LNCaP clone FGC (cell line): ENCODE data around the gene SCAND1.

Experiments
- DNase-seq: peaks from one replicate; pipeline ENCODE4 v3.0.0-alpha.2; 2011; ENCODE audit warnings: low read depth
- H3K4me3 ChIP-seq: 2 replicates; pipeline ENCODE4 v1.5.1; 2011; ENCODE audit warnings: mild to moderate bottlenecking, low read depth, low read length, control low read depth
- CTCF ChIP-seq: IDR thresholded peaks from 2 replicates; pipeline ENCODE4 v1.5.1; 2012; ENCODE audit warnings: mild to moderate bottlenecking; ENCODE audit not compliant: control insufficient read depth, insufficient read depth; ENCODE audit errors: extremely low read depth

Gene SCAND1

DNA sequence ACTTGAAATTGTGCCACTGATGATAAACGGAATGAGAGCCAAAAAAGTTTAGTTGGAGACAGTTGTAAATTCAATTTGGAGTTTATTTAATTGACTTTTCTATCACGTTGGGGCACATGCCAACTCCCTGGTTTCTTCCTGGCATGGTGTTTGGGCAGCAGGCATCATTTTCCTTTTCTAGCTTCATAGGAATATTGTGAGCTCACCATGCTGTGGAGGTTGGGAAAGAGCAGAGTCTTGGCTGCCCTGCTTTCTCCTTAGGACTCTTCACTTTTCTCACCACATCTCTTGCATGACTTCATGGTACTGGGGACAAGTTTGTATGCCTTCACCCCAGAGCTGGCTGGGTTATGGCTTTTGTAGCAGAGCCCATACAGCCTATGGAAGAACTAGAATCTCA is 6.4 kb downstream of the SCAND1 start:
- TF ChIP-seq CTCF = no peak
- H3K4me3 ChIP-seq = no peak overlapping the region
- DNase-seq = no peak

DNA sequence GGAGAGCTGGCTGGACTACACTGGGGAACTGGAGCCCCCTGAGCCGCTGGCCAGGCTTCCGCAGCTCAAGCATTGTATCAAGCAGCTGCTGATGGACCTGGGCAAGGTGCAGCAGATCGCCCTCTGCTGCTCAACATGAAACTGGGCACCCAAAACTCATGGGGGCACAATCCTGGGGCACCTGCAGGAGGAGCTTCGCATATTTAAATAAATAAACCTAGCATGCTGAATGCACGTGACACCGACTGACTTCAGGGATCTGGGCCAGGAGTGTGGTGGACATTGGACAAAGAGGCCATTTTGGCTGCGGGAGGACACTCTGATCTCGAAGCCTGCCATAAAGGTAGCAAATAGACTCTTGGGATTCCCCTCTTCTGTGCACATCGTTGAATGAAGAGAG is 6.8 kb downstream of the SCAND1 start:
- no peak overlapping the region for H3K4me3 ChIP-seq
- TF ChIP-seq CTCF = peak; percentile 44
- no peak for DNase-seq

DNA sequence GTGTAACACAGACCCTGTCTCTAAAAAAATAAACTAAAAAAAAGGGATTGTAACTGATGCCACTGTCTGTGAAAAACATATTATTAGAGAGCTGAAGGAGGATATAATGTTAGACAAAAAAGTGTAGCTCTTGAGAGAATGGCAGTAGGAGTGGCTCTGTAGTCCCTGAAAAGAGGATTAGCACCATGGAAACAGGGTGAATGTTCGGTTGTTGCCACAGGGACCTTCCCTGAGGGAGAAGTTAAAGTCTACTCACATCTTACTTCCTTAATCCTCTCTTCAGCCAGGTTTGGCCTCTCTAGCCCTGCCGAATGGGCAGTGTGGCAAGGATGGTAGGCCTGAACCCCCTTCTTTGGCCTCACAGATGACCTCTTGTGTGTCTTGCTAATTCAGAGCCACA is 12.1 kb downstream of the SCAND1 start:
- H3K4me3 ChIP-seq = no peak overlapping the region
- TF ChIP-seq CTCF = no peak
- DNase-seq = no peak

GRCh38 chr20:35941620-35942019 is 12.7 kb downstream of the SCAND1 start:
- no peak for DNase-seq
- no peak for TF ChIP-seq CTCF
- H3K4me3 ChIP-seq = no peak overlapping the region

DNA sequence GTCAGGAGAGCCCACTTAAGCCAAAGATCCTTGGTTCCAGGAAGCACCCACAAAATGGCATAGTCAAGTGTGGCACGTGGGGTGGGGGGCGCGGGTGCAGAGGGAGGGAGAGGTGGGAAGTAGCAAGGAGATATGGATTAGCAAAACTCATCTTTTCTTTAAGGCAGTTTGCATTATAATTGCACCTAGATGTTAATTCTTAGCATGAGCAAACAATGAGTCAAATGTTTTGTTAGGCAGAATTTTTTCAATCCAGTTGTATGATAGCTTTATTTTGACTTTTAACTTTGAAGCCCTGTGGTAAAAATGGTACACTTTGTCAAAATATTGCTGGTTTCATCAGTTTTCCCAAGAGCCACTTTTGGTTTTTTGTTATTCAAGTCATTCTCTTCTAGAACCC is 15.0 kb downstream of the SCAND1 start:
- TF ChIP-seq CTCF = no peak
- DNase-seq = no peak
- no peak overlapping the region for H3K4me3 ChIP-seq

GRCh38 chr20:35934050-35934449 is 20.3 kb downstream of the SCAND1 start:
- TF ChIP-seq CTCF = no peak
- no peak overlapping the region for H3K4me3 ChIP-seq
- no peak for DNase-seq

DNA sequence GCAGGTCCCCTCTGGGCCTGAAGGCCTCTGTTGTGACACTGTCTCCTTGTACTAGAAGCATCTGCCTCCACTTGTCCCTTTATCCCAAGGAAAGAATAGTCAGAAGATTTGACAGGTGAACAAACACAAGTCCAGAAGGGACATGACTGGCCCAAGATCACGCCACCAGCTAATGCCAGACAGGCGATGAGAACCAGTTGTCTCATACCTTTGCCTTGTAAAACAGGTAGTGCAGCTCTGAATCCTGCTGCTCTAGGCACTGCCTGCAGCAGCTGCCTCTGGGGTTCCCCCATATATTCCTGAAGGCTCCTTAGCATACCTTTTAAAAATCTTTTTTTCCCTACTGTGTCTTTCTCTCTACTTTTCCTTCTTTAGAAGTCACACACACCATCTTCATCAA is 25.0 kb downstream of the SCAND1 start:
- peak; percentile 52 for DNase-seq
- no peak for TF ChIP-seq CTCF
- no peak overlapping the region for H3K4me3 ChIP-seq
